ENCODE measurements around the gene RARB. TPM values are rescaled to one million over a fixed set of nuclear protein-coding genes. Genes with fewer than 3 reads are reported as not detected.

The RARB gene
- total and polyA plus RNA-seq, 9 donors: 3.5 to 13.4 (median 7.9) TPM

GRCh38 chr3:25555695-25556437 is 127.8 kb downstream of the RARB start:
- TF ChIP-seq POLR2A (IDR thresholded peaks at IDR 0.05) (no peak), EP300 (IDR thresholded peaks at IDR 0.05) (no peak)
- TF ChIP-seq, protein P1, sequence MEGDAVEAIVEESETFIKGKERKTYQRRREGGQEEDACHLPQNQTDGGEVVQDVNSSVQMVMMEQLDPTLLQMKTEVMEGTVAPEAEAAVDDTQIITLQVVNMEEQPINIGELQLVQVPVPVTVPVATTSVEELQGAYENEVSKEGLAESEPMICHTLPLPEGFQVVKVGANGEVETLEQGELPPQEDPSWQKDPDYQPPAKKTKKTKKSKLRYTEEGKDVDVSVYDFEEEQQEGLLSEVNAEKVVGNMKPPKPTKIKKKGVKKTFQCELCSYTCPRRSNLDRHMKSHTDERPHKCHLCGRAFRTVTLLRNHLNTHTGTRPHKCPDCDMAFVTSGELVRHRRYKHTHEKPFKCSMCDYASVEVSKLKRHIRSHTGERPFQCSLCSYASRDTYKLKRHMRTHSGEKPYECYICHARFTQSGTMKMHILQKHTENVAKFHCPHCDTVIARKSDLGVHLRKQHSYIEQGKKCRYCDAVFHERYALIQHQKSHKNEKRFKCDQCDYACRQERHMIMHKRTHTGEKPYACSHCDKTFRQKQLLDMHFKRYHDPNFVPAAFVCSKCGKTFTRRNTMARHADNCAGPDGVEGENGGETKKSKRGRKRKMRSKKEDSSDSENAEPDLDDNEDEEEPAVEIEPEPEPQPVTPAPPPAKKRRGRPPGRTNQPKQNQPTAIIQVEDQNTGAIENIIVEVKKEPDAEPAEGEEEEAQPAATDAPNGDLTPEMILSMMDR (IDR thresholded peaks at IDR 0.05): no peak
- peak overlapping the region in 1 of 2 donors; percentile 24 for H3K27ac ChIP-seq

DNA sequence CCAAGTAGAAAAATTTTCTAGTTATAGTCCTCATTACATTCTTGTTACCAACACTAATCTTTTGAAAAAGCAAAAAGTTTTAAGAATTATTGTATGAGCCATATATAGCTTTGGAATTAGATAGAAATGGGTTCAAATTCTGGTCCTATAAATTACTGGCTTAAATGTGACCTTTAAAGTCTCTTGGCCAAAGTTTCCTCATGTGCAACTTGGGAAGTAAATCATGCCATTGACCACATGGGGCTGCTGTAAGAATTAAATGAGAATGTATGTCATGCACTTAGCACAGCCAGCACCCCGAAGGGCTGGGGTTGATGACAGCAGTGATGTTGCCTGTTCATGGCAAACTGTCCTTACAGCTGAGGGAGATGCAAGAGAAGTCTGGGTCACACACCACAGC is 128.4 kb downstream of the RARB start:
- Histone ChIP-seq H3K4me1 (ENCODE audit: insufficient read depth) (peaks cover 18% of the 10 kb centered on the region), H3K36me3 (no peaks in the 10 kb centered on the region), H3K27me3 (no peaks in the 10 kb centered on the region), H3K4me3 (no peak overlapping the region), H3K9me3 (no peaks in the 10 kb centered on the region), H3K27ac (peak overlapping the region in 1 of 2 donors; percentile 24)
- TF ChIP-seq, protein P1 (IDR thresholded peaks at IDR 0.05): no peak
- TF ChIP-seq EP300 (IDR thresholded peaks at IDR 0.05) (no peak), POLR2A (IDR thresholded peaks at IDR 0.05) (no peak)
- no peak for DNase-seq
- intact Hi-C loops (cut with DNase I): loop anchor here in 1 of 4 donors (10.0 kb wide), 1 partner anchor 132 kb away; the partner anchor contains the start of gene RARB
- WGBS, 3 donors: 55 to 82% (median 59%) methylated on average over 1 of the region's 1 CpG

More at GRCh38 chr3:25555695-25556437, 127.8 kb downstream of the RARB start:
- no peaks in the 10 kb centered on the region for H3K27me3 ChIP-seq
- H3K36me3 ChIP-seq: no peaks in the 10 kb centered on the region
- no peaks in the 10 kb centered on the region for H3K9me3 ChIP-seq
- H3K4me3 ChIP-seq: no peak overlapping the region
- intact Hi-C loops (cut with DNase I): loop anchor here in 1 of 4 donors (10.0 kb wide), 1 partner anchor 131 kb away; the partner anchor contains the start of gene RARB
- no peak for DNase-seq
- peaks cover 18% of the 10 kb centered on the region for H3K4me1 ChIP-seq (ENCODE audit: insufficient read depth)
- WGBS, 3 donors: 38 to 45% (median 38%) methylated on average over 2 of the region's 2 CpGs

DNA sequence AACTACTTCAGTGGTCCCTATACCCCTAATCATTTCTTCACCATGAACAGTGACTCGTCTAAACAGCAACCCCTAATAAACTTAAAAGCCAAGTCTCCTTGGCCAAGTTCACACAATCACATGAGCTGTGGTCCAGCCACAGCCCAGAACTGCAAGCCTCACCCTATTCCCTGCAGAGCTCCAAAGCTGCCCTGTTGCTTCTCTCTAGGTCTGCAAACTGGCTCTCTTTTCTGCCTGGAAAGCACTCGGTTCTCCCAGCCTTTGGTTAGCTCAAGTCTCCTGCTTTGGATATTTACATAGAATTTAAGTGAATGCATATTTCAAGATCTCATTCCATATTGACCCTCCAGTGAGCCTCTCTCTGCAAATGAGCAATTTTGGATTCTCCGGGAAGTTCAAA is 129.6 kb downstream of the RARB start:
- peak in 1 of 5 donors; percentile 29 for DNase-seq
- no peaks in the 10 kb centered on the region for H3K36me3 ChIP-seq
- peak overlapping the region in 1 of 2 donors; percentile 60 for H3K27ac ChIP-seq
- no peaks in the 10 kb centered on the region for H3K27me3 ChIP-seq
- intact Hi-C loops (cut with DNase I): loop anchor here in 1 of 4 donors (10.0 kb wide), 1 partner anchor 133 kb away; the partner anchor contains the start of gene RARB
- WGBS, 3 donors: 7 to 21% (median 10%) methylated on average over 3 of the region's 3 CpGs
- H3K9me3 ChIP-seq: no peaks in the 10 kb centered on the region
- no peak overlapping the region for H3K4me3 ChIP-seq
- H3K4me1 ChIP-seq (ENCODE audit: insufficient read depth): peaks cover 18% of the 10 kb centered on the region
- TF ChIP-seq EP300 (IDR thresholded peaks at IDR 0.05) (no peak), POLR2A (IDR thresholded peaks at IDR 0.05) (no peak)
- TF ChIP-seq, protein P1 (IDR thresholded peaks at IDR 0.05): no peak

- intact Hi-C loops (cut with DNase I): loop anchor here in 1 of 4 donors (10.0 kb wide), 1 partner anchor 133 kb away; the partner anchor contains the start of gene RARB
- TF ChIP-seq, protein P1 (IDR thresholded peaks at IDR 0.05): no peak
- no peak for TF ChIP-seq EP300 (IDR thresholded peaks at IDR 0.05)
- TF ChIP-seq POLR2A (IDR thresholded peaks at IDR 0.05): no peak
- Histone ChIP-seq H3K36me3 (no peaks in the 10 kb centered on the region), H3K9me3 (no peaks in the 10 kb centered on the region), H3K27ac (peak overlapping the region in 1 of 2 donors; percentile 60), H3K27me3 (no peaks in the 10 kb centered on the region), H3K4me1 (ENCODE audit: insufficient read depth) (peaks cover 18% of the 10 kb centered on the region), H3K4me3 (no peak overlapping the region)
- 8 to 14% (median 8%) methylated on average over 5 of the region's 5 CpGs for WGBS, 3 donors
- peak in 4 of 5 donors; percentile 28 to 61 (median 53) for DNase-seq
Measured at GRCh38 chr3:25558121-25558520, 130.1 kb downstream of the RARB start.
